Progenitor cell of endocrine pancreas (in vitro differentiated cells): ENCODE results near the gene KDELR3. TPM values are rescaled to one million over a fixed set of nuclear protein-coding genes. Genes with fewer than 3 reads are reported as not detected.

Experiments
- DNase-seq: peaks from one replicate; pipeline ENCODE4 v3.0.0; 2021; ENCODE audit warnings: low spot score; ENCODE audit not compliant: unreplicated experiment
- H3K27ac Mint-ChIP-seq: 2 replicates; pipeline ENCODE4 v1.8.0; 2021; ENCODE audit warnings: mild to moderate bottlenecking, moderate library complexity, mixed read lengths
- H3K27me3 Mint-ChIP-seq: 2 replicates; pipeline ENCODE4 v1.8.0; 2021; ENCODE audit warnings: mixed read lengths
- H3K36me3 Mint-ChIP-seq: 2 replicates; pipeline ENCODE4 v1.8.0; 2022; ENCODE audit warnings: mixed read lengths; ENCODE audit not compliant: insufficient read depth
- H3K4me1 Mint-ChIP-seq: 2 replicates; pipeline ENCODE4 v1.8.0; 2021; ENCODE audit warnings: low read depth, mixed read lengths
- H3K4me3 Mint-ChIP-seq: 2 replicates; pipeline ENCODE4 v1.8.0; 2021; ENCODE audit warnings: low read depth, mild to moderate bottlenecking, moderate library complexity, mixed read lengths
- H3K9me3 Mint-ChIP-seq: 2 replicates; pipeline ENCODE4 v1.8.0; 2021; ENCODE audit warnings: low read depth, mixed read lengths
- CTCF ChIP-seq: fragments of 200-600 bp; sonication (generic); IDR thresholded peaks from one replicate; pipeline ENCODE4 v1.5.0; 2021; ENCODE audit warnings: antibody characterized with exemption, mild to moderate bottlenecking; ENCODE audit not compliant: unreplicated experiment
- total RNA-seq: library from RNA; stranded (reverse); gene quantifications from 2 replicates; pipeline ENCODE4 v1.2.1, GENCODE V29; 2021

KDELR3 gene
- total RNA-seq, 1 donor from 2014 or later: 5.7 TPM

- TF ChIP-seq CTCF: no peak
- Mint-ChIP-seq H3K4me1 (no peaks in the 10 kb centered on the region), H3K9me3 (no peaks in the 10 kb centered on the region), H3K36me3 (no peaks in the 10 kb centered on the region), H3K27ac (no peak overlapping the region), H3K4me3 (no peak overlapping the region), H3K27me3 (no peaks in the 10 kb centered on the region)
- no peak for DNase-seq
These were observed 63.5 kb downstream of the KDELR3 start for GRCh38 chr22:38531251-38531938.

Other genes with a start within 250 kb of the KDELR3 start
- gene TMEM184B, start 195.1 kb upstream of the KDELR3 start, total RNA-seq: 67.3 and 71.7 TPM in 2 replicates
- 246 and 250 TPM in 2 replicates for gene CSNK1E, start 150.7 kb upstream of the KDELR3 start, total RNA-seq
- gene KCNJ4, start 12.9 kb upstream of the KDELR3 start, total RNA-seq: 1.7 and 2.2 TPM in 2 replicates
- 625 and 651 TPM in 2 replicates for gene DDX17, start 38.2 kb downstream of the KDELR3 start, total RNA-seq
- gene DMC1, start 102.1 kb downstream of the KDELR3 start, total RNA-seq: 2.2 and 3.0 TPM in 2 replicates
- 18.3 and 18.6 TPM in 2 replicates for gene FAM227A, start 188.3 kb downstream of the KDELR3 start, total RNA-seq
- 46.1 and 50.5 TPM in 2 replicates for gene CBY1, start 188.5 kb downstream of the KDELR3 start, total RNA-seq
- 68.7 and 76.5 TPM in 2 replicates for gene TOMM22, start 213.9 kb downstream of the KDELR3 start, total RNA-seq
- gene JOSD1, start 232.8 kb downstream of the KDELR3 start, total RNA-seq: 40.6 and 46.3 TPM in 2 replicates
- gene GTPBP1, start 237.8 kb downstream of the KDELR3 start, total RNA-seq: 64.0 and 64.9 TPM in 2 replicates